GM12892 (cell line): ENCODE results near the gene KIAA0513.

Experiments used
- POLR2A ChIP-seq: IDR thresholded peaks from 2 replicates; pipeline ENCODE4 v1.6.1; 2011; ENCODE audit warnings: low read depth, low read length, control low read depth
- POLR2AphosphoS5 ChIP-seq: IDR thresholded peaks from 2 replicates; pipeline ENCODE4 v1.6.1; 2011; ENCODE audit warnings: low read depth, low read length, control low read depth

DNA sequence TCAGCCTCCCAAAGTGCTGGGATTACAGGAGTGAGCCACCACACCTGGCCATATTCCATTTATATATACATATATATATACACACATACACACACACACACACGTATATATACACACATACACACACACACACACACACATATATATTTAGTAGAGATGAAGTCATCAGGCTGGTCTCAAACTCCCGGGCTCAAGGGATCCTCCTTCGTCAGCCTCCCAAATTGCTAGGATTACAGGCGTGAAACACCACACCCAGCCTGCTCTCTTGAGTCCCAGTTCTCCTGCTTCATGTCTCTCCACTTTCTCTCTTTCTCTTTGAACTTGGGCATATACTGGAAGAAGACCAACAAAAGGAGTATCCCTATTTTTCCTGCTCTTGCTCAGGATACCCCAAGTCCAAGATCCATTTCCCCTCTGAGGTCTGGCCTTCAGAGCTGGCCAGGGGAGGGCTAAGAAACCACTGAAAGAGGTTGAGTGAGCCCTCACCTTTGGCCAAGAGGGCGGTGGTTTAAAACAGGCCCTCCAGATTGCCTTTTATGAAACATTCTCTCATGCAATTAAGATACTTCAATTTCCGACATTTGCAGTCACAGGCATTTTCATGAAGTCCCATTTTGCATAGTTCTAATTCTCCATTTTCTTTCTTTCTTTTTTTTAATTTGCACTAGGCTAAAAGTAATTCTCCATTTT lies 46.8 kb downstream of the KIAA0513 start:
- TF ChIP-seq POLR2A (no peak), POLR2AphosphoS5 (no peak)
